ENCODE measurements around the gene TRIP12. TPM values are rescaled to one million over a fixed set of nuclear protein-coding genes. Genes with fewer than 3 reads are reported as not detected.

TRIP12 gene
- polyA plus RNA-seq, 2 of the 4 experiments (the other 2 are of a cell fraction), result 103 to 151 TPM

- CTCF ChIA-PET, result interaction anchor here (0.7 to 1.7 kb wide), 6 partner anchors 11 to 322 kb away, joined by 3 to 5 read pairs (median 3); no protein-coding TSS in a partner anchor
These were observed 85.0 kb downstream of the TRIP12 start for GRCh38 chr2:229836847-229837246.

GRCh38 chr2:229835596-229836283 lies 86.1 kb downstream of the TRIP12 start:
- WGBS (ENCODE audit: missing lambda C conversion rate), result 86% methylated on average over 3 of the region's 3 CpGs
- Histone ChIP-seq H3K27ac (no peak overlapping the region), H3K4me1 (no peaks in the 10 kb centered on the region), H3K9me3 (no peaks in the 10 kb centered on the region), H3K4me3 (no peak overlapping the region), H3K4me2 (no peak overlapping the region)
- FAIRE-seq (no peak), DNase-seq (ENCODE audit: low read depth in 1 of 2, low spot score in 1 of 2) (no peak), ATAC-seq (no peak)
- POLR2A ChIA-PET, result no interaction called here
- TF ChIP-seq RARB (CRISPR knock-in tag; IDR thresholded peaks at IDR 0.05) (no peak), POLR2A (IDR thresholded peaks at IDR 0.05; ENCODE audit: low read length) (no peak), ATOH8 (CRISPR knock-in tag; IDR thresholded peaks at IDR 0.05; ENCODE audit: low read depth) (no peak), SREBF2 (IDR thresholded peaks at IDR 0.05) (no peak), TP53 (CRISPR knock-in tag; IDR thresholded peaks at IDR 0.05) (no peak), TFCP2L1 (CRISPR knock-in tag; IDR thresholded peaks at IDR 0.05) (no peak), ESRRA (IDR thresholded peaks at IDR 0.05; ENCODE audit: borderline replicate concordance, low read length) (no peak), ZFP36 (IDR thresholded peaks at IDR 0.05; ENCODE audit: borderline replicate concordance, partially characterized antibody) (no peak), PHF8 (IDR thresholded peaks at IDR 0.05; ENCODE audit: borderline replicate concordance, low read depth) (no peak), RFX5 (IDR thresholded peaks at IDR 0.05) (no peak), EP300 (IDR thresholded peaks at IDR 0.05) (no peak), CEBPB (IDR thresholded peaks at IDR 0.05) (no peak), EHF (CRISPR knock-in tag; IDR thresholded peaks at IDR 0.05) (no peak), REST (IDR thresholded peaks at IDR 0.05) (no peak), BCL3 (IDR thresholded peaks at IDR 0.05) (no peak), HEYL (CRISPR knock-in tag; IDR thresholded peaks at IDR 0.05) (no peak), NR3C1 (IDR thresholded peaks at IDR 0.05) (no peak), GATA3 (IDR thresholded peaks at IDR 0.05; ENCODE audit: borderline replicate concordance) (no peak)
- CTCF ChIA-PET, result interaction anchor here (1.4 to 2.9 kb wide), 4 partner anchors 12 to 35 kb away, joined by 3 to 7 read pairs (median 4); no protein-coding TSS in a partner anchor

More at GRCh38 chr2:229836847-229837246, 85.0 kb downstream of the TRIP12 start:
- WGBS (ENCODE audit: missing lambda C conversion rate), result 80% methylated on average over 7 of the region's 7 CpGs
- POLR2A ChIA-PET, result no interaction called here
- Histone ChIP-seq H3K27ac (no peak overlapping the region), H3K4me1 (no peaks in the 10 kb centered on the region), H3K4me3 (no peak overlapping the region), H3K9me3 (no peaks in the 10 kb centered on the region), H3K4me2 (no peak overlapping the region)
- no peak for FAIRE-seq
- DNase-seq (ENCODE audit: low read depth in 1 of 2, low spot score in 1 of 2), result no peak
- TF ChIP-seq POLR2A (IDR thresholded peaks at IDR 0.05; ENCODE audit: low read length) (no peak), JUNB (IDR thresholded peaks at IDR 0.05) (no peak), BCL3 (IDR thresholded peaks at IDR 0.05) (no peak), NFE2L2 (conservative IDR thresholded peaks at IDR 0.05; ENCODE audit: low read length) (no peak), CHD2 (IDR thresholded peaks at IDR 0.05; ENCODE audit: low read length, partially characterized antibody) (no peak), HEYL (CRISPR knock-in tag; IDR thresholded peaks at IDR 0.05) (no peak), CBX8 (IDR thresholded peaks at IDR 0.05) (no peak), FOSL2 (IDR thresholded peaks at IDR 0.05) (no peak), FOSL2 (CRISPR knock-in tag; IDR thresholded peaks at IDR 0.05) (no peak), MAX (IDR thresholded peaks at IDR 0.05) (no peak), ZSCAN20 (CRISPR knock-in tag; IDR thresholded peaks at IDR 0.05) (no peak), NPAS2 (CRISPR knock-in tag; IDR thresholded peaks at IDR 0.05; ENCODE audit: borderline replicate concordance) (no peak)
- ATAC-seq, result no peak
